HG02943 (cell line): ENCODE data around the gene CLPTM1L.
"Not testable (repeated sequence)": the region's sequence is repeated elsewhere in the genome, so short reads cannot be mapped to it uniquely, and the experiment has no call there.

Source experiments
- ATAC-seq: cut with Tn5 transposase; IDR thresholded peaks from one replicate; pipeline ENCODE4 v1.9.1; 2021; ENCODE audit warnings: mild to moderate bottlenecking, low read depth, moderate library complexity; ENCODE audit not compliant: unreplicated experiment

CLPTM1L gene

GRCh38 chr5:1294835-1295649 is 49.9 kb downstream of the CLPTM1L start, which contains the start of gene TERT:
Gene TERT (minus strand): TSS chr5:1295068. CDS start chr5:1294989, 79 bp downstream.
- ATAC-seq: no peak

GRCh38 chr5:1294206-1294834 is 50.6 kb downstream of the CLPTM1L start:
- no peak for ATAC-seq

GRCh38 chr5:1293416-1294205 is 51.3 kb downstream of the CLPTM1L start:
- ATAC-seq: no peak

GRCh38 chr5:1292846-1293415 is 52.0 kb downstream of the CLPTM1L start:
- no peak for ATAC-seq

- no peak for ATAC-seq
Observed at GRCh38 chr5:1292139-1292538, 52.8 kb downstream of the CLPTM1L start.

- ATAC-seq: no peak
Observed at GRCh38 chr5:1291611-1292080, 53.3 kb downstream of the CLPTM1L start.

GRCh38 chr5:1290956-1291355 is 53.9 kb downstream of the CLPTM1L start:
- not testable (repeated sequence) for ATAC-seq

- ATAC-seq: not testable (repeated sequence)
Observed at GRCh38 chr5:1289559-1289958, 55.3 kb downstream of the CLPTM1L start.

GRCh38 chr5:1288439-1289335 is 56.2 kb downstream of the CLPTM1L start:
- no peak for ATAC-seq

GRCh38 chr5:1285883-1286291 is 59.0 kb downstream of the CLPTM1L start:
- no peak for ATAC-seq

GRCh38 chr5:1285141-1285540 is 59.8 kb downstream of the CLPTM1L start:
- ATAC-seq: no peak

GRCh38 chr5:1284336-1284970 is 60.4 kb downstream of the CLPTM1L start:
- ATAC-seq: not testable (repeated sequence)

- not testable (repeated sequence) for ATAC-seq
Observed at GRCh38 chr5:1283729-1284041, 61.2 kb downstream of the CLPTM1L start.

- not testable (repeated sequence) for ATAC-seq
Observed at GRCh38 chr5:1282993-1283728, 61.7 kb downstream of the CLPTM1L start.

GRCh38 chr5:1282131-1282992 is 62.5 kb downstream of the CLPTM1L start:
- ATAC-seq: no peak

GRCh38 chr5:1281038-1281882 is 63.6 kb downstream of the CLPTM1L start:
- no peak for ATAC-seq
